AG09309 (cell line): Measurements from ENCODE around the gene YKT6.
A peak's percentile ranks its signal among the peaks of the same experiment; 100 is the strongest.

Experiments
- DNase-seq: peaks from one replicate; pipeline ENCODE4 v3.0.0-alpha.2; 2010; ENCODE audit warnings: low read depth
- H3K4me3 ChIP-seq: 2 replicates; pipeline ENCODE4 v1.5.1; 2011; ENCODE audit warnings: mild to moderate bottlenecking, low read depth, low read length, moderate library complexity; ENCODE audit not compliant: control insufficient read depth
- TF ChIP-seq, protein P1 (sequence below): IDR thresholded peaks from 2 replicates; pipeline ENCODE4 v1.5.1; 2011; ENCODE audit warnings: mild to moderate bottlenecking, low read depth, low read length, inconsistent platforms; ENCODE audit not compliant: insufficient read depth, control insufficient read depth; ENCODE audit errors: missing control alignments

YKT6 gene

DNA sequence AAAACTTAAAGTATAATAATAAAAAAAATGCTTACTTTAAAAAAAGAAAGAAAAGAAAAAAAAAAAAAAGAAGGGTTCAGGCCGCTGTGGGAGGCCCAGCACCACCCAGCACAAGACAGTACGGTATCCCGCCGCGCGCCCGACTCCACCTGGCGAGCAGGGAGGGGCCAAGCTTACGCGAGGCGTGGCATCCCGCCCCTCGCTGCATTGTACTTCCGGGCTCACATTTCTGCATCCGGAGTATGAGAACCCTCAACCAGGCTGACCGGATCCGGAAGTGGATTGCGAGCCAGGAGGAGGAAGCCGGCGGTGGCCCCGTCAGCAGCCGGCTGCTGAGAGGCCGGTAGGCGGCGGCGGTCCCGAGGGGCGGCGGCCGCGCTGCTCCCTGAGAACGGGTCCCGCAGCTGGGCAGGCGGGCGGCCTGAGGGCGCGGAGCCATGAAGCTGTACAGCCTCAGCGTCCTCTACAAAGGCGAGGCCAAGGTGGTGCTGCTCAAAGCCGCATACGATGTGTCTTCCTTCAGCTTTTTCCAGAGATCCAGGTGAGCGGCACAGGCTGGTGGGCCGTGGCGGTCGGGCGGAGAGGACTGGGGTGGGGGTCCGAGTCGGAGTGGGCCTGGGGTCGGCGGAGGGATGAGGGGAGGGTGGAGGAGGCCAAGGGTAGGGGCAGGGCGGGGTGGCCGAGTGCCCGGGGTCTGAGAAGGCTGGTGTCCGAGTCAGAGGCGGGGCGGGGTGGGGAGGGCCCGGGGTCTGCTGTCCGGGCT is at the start of gene YKT6:
TSS of gene YKT6 (plus strand) at position 280 of the 763 bp plus-strand sequence. CDS start at position 438, 158 bp downstream.
- peak within 1 kb of the TSS; percentile 73 for H3K4me3 ChIP-seq
- peak; percentile 60 for DNase-seq
- TF ChIP-seq, protein P1, sequence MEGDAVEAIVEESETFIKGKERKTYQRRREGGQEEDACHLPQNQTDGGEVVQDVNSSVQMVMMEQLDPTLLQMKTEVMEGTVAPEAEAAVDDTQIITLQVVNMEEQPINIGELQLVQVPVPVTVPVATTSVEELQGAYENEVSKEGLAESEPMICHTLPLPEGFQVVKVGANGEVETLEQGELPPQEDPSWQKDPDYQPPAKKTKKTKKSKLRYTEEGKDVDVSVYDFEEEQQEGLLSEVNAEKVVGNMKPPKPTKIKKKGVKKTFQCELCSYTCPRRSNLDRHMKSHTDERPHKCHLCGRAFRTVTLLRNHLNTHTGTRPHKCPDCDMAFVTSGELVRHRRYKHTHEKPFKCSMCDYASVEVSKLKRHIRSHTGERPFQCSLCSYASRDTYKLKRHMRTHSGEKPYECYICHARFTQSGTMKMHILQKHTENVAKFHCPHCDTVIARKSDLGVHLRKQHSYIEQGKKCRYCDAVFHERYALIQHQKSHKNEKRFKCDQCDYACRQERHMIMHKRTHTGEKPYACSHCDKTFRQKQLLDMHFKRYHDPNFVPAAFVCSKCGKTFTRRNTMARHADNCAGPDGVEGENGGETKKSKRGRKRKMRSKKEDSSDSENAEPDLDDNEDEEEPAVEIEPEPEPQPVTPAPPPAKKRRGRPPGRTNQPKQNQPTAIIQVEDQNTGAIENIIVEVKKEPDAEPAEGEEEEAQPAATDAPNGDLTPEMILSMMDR, result peak; percentile 41

- no peak overlapping the region for H3K4me3 ChIP-seq
- TF ChIP-seq, protein P1, result no peak
- DNase-seq, result no peak
These were observed 48.8 kb upstream of the YKT6 start for GRCh38 chr7:44151956-44152355.

DNA sequence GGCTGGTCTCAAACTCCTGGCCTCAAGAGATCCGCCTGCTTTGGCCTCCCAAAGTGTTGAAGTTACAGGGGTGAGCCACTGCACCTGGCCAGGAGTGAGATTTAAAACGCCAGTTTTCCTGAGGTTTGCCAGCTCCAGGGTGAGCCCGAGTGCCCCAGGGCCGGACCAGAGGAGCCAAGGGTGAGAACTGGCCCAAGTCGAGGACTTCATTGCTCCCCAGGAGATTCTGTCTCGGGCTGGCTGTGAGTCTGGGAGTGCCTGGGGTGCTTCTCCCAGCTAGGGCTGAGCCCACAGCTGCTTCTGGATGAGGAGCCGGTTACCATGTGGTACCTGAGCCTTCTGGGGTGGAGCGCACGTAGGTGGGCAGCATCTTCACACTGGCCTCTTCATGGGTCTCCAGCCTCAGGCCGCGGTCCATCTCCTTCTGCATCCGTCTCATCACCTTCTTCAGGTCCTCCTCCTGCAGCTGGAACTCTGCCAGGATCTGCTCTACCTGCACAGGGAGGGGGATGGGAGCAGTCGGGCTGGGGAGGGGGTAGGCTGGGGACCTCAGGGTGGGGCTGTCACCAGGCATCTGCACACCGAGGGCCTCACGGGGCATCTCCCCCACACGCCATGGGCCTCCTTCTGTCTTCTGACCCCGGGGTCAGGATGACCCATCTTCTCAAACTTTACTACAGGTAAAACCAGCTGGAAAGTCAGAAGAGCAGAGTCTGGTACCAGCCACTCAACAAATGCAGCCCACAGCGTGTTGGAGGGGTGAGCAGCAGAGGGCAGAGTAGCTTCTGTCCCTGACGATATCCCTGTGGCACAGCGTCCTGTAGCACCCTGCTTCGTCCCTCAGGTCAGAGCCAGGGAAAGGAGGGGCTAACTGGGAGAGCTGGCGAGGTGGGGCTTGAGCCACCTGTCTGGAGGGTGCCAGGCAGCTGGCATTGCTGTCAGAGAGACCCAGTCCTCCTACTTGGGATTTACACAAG is 47.5 kb upstream of the YKT6 start:
- TF ChIP-seq, protein P1, result no peak
- no peak for DNase-seq
- no peak overlapping the region for H3K4me3 ChIP-seq

DNA sequence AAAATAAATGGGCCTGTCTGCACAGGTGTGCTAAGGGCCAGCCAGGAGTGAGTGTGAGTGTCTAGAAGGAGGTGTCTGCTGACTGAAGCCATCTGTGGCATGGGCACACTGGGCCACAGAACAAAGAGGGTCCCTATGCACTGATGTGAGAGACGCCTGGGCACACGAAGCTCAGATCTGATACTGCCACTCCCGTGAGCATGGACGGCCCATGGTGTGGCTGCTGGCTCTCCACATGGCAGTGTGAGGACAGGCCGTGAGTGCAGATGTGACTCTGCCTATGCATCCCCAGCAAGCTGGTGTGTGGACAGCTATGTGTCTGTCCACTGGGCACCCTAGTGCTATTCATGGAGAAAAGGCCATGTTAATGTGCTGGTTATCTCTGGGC is 46.8 kb upstream of the YKT6 start:
- TF ChIP-seq, protein P1, result no peak
- DNase-seq, result no peak
- no peak overlapping the region for H3K4me3 ChIP-seq

DNA sequence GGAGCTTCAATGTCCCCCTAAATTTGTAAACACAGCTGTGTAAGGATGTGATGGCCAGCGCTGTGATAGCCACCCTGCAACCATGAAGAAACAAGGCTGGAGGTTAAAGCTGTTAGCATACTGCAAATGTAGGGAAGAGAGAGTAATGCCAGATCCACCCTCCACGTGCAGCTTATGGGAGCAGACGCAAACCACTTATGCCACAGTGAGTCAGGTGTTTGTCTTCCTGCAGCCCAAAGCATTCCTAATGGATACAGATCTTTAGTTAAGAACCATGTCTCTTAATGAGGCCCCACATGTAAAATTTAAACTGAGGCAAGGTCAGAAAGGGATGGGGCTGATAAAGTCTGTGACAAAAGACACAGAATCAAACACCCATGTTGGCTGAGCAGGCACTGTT is 46.1 kb upstream of the YKT6 start:
- DNase-seq, result no peak
- no peak overlapping the region for H3K4me3 ChIP-seq
- TF ChIP-seq, protein P1, result no peak
